Vagina (tissue), 2 donors: ENCODE measurements around the gene CD164L2. TPM values are rescaled to one million over a fixed set of nuclear protein-coding genes. Genes with fewer than 3 reads are reported as not detected.
A peak's percentile ranks its signal among the peaks of the same experiment; 100 is the strongest.

Experiments used
- DNase-seq, 2 donors: peaks; one replicate each; pipeline ENCODE4 v3.0.0-alpha.2; 2017; ENCODE audit errors: extremely low spot score in 2 of 2
- H3K27ac ChIP-seq: fragments of 200-600 bp; sonication (generic); one replicate; pipeline ENCODE4 v1.5.1; 2019
- H3K27me3 ChIP-seq: fragments of 200-600 bp; sonication (generic); one replicate; pipeline ENCODE4 v1.5.1; 2019
- H3K36me3 ChIP-seq, 2 donors: fragments of 200-600 bp; sonication (generic); one replicate each; pipeline ENCODE4 v1.5.1; 2017 to 2019
- H3K4me1 ChIP-seq: fragments of 200-600 bp; sonication (generic); one replicate; pipeline ENCODE4 v1.5.1; 2019
- H3K4me3 ChIP-seq, 2 donors: fragments of 200-600 bp; sonication (generic); 1 replicate in 1 of 2; 2 replicates in 1 of 2; pipeline ENCODE4 v1.5.1; 2016 to 2019
- H3K9me3 ChIP-seq: fragments of 200-600 bp; sonication (generic); one replicate; pipeline ENCODE4 v1.5.1; 2019
- CTCF ChIP-seq, 3 experiments: fragments of 450-650 bp in 2 of 3; fragments of 200-600 bp in 1 of 3; sonication (generic) in 1 of 3; IDR thresholded peaks; one replicate each; pipeline ENCODE4 v1.5.1; 2017 to 2019; ENCODE audit warnings: antibody characterized with exemption in 3 of 3, mild to moderate bottlenecking in 2 of 3, moderate library complexity in 2 of 3
- POLR2A ChIP-seq, 2 donors: fragments of 450-650 bp; IDR thresholded peaks; one replicate each; pipeline ENCODE4 v1.6.1; 2017; ENCODE audit warnings: antibody characterized with exemption in 2 of 2, mild to moderate bottlenecking in 2 of 2, moderate library complexity in 2 of 2
- POLR2AphosphoS5 ChIP-seq, 2 donors: sonication (generic); formaldehyde crosslinking; IDR thresholded peaks; one replicate each; pipeline ENCODE4 v1.9.0; 2017; ENCODE audit warnings: antibody characterized with exemption in 2 of 2, mild to moderate bottlenecking in 2 of 2, low read depth in 1 of 2; ENCODE audit not compliant: insufficient read depth in 1 of 2
- intact Hi-C: fragments of 100-400 bp; cut with DNase I; formaldehyde crosslinking; loops from one replicate; pipeline ENCODE4 v1.15.1; 2023
- total RNA-seq: library from RNA; depleted of rRNA; stranded (reverse); fragments of >200 nt; gene quantifications from one replicate; pipeline ENCODE4 v1.2.3, GENCODE V29; 2016

The CD164L2 gene
- total RNA-seq, 1 donor from 2014 or later, result 7.6 TPM

- Histone ChIP-seq H3K36me3 (peaks cover 0 to 72% of the 10 kb centered on the region in 2 donors), H3K4me1 (peaks cover 35% of the 10 kb centered on the region), H3K27me3 (no peaks in the 10 kb centered on the region), H3K27ac (no peak overlapping the region), H3K4me3 (no peak overlapping the region), H3K9me3 (no peaks in the 10 kb centered on the region)
- no peak for DNase-seq
- TF ChIP-seq POLR2A (IDR thresholded peaks at IDR 0.05), result no peak
- TF ChIP-seq CTCF (IDR thresholded peaks at IDR 0.05), result no peak
- TF ChIP-seq POLR2AphosphoS5 (IDR thresholded peaks at IDR 0.05; ENCODE audit: insufficient read depth in 1 of 2, low read depth in 1 of 2), result no peak
- intact Hi-C loops, result no loop called here
Observed at GRCh38 chr1:27361553-27361952, 21.6 kb downstream of the CD164L2 start.

- no peak for DNase-seq
- Histone ChIP-seq H3K27me3 (no peaks in the 10 kb centered on the region), H3K4me1 (peaks cover 35% of the 10 kb centered on the region), H3K36me3 (peaks cover 0 to 77% of the 10 kb centered on the region in 2 donors), H3K4me3 (no peak overlapping the region), H3K27ac (no peak overlapping the region), H3K9me3 (no peaks in the 10 kb centered on the region)
- intact Hi-C loops, result no loop called here
- TF ChIP-seq CTCF (IDR thresholded peaks at IDR 0.05) (no peak), POLR2A (IDR thresholded peaks at IDR 0.05) (no peak), POLR2AphosphoS5 (IDR thresholded peaks at IDR 0.05; ENCODE audit: insufficient read depth in 1 of 2, low read depth in 1 of 2) (no peak)
Observed at GRCh38 chr1:27361044-27361402, 22.1 kb downstream of the CD164L2 start.

DNA sequence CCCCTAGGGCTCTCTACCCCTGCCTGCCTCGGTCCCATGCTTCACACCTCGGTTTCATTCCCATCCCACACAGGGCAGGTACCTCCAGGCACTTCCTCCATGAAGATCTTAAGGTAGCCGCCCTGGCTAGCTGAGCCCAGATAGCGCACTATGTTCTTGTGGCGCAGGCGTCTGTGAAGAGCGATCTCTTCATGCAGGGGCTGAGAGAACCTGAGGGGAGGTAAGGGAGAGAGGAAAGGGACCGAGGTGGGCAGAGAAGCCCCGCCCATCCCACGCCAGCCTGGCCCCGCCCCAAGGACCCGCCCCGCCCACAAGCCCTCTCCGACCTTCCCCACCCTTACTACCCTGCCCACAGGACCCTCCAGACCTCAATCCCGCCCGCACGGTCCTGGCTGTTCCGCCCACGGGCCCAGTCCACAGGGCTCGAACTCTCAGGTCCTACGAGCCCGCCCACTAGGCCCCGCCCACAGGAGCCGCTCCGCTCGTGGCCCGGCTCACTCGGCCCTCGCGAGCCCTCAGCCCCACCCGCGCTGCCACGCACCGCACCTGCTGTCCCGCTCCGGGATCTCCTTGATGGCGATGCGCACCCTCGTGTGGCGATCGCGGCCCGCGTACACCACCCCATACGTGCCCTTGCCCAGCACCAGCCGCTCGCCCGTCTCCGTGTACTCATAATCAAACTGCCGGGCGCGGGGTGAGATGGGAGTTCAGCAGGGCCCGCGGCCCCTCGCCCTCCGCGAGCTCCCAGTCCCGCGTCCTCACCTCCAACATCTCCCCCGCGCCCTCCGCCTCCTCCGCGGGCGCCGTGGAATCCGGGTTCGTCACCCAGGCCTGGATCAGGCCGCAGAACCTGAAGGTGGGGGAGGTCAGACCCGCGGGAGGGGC is 22.7 kb downstream of the CD164L2 start:
- peaks cover 0 to 83% of the 10 kb centered on the region in 2 donors for H3K36me3 ChIP-seq
- H3K4me3 ChIP-seq, result peak overlapping the region in 1 of 2 donors; percentile 12
- H3K27ac ChIP-seq, result no peak overlapping the region
- H3K4me1 ChIP-seq, result peaks cover 35% of the 10 kb centered on the region
- intact Hi-C loops, result no loop called here
- TF ChIP-seq POLR2A (IDR thresholded peaks at IDR 0.05) (no peak), POLR2AphosphoS5 (IDR thresholded peaks at IDR 0.05; ENCODE audit: insufficient read depth in 1 of 2, low read depth in 1 of 2) (no peak), CTCF (IDR thresholded peaks at IDR 0.05) (no peak)
- no peak for DNase-seq
- H3K27me3 ChIP-seq, result no peaks in the 10 kb centered on the region
- no peaks in the 10 kb centered on the region for H3K9me3 ChIP-seq

DNA sequence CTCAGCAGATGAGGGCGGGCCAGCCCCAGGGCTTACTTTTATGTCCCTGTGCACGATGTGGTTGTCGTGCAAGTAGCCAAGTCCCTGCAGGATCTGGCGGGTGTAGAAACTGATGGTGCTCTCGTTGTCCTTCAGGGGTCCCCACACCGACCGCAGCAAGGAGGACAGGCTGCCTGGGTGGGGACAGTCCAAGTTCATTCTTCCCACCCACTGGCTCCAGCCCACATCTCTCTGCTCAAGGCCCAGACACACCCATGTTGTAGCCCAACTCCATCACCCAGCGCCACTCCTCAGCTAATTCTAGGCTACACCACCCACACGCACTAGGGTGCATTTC is 23.3 kb downstream of the CD164L2 start:
- Histone ChIP-seq H3K36me3 (peaks cover 0 to 89% of the 10 kb centered on the region in 2 donors), H3K4me1 (peaks cover 29% of the 10 kb centered on the region), H3K9me3 (no peaks in the 10 kb centered on the region), H3K27me3 (no peaks in the 10 kb centered on the region), H3K4me3 (no peak overlapping the region), H3K27ac (no peak overlapping the region)
- DNase-seq, result no peak
- intact Hi-C loops, result no loop called here
- TF ChIP-seq CTCF (IDR thresholded peaks at IDR 0.05) (no peak), POLR2A (IDR thresholded peaks at IDR 0.05) (no peak), POLR2AphosphoS5 (IDR thresholded peaks at IDR 0.05; ENCODE audit: insufficient read depth in 1 of 2, low read depth in 1 of 2) (no peak)

- H3K9me3 ChIP-seq, result no peaks in the 10 kb centered on the region
- H3K4me1 ChIP-seq, result peaks cover 21% of the 10 kb centered on the region
- intact Hi-C loops, result no loop called here
- no peak overlapping the region for H3K4me3 ChIP-seq
- TF ChIP-seq CTCF (IDR thresholded peaks at IDR 0.05), result no peak
- no peak for TF ChIP-seq POLR2A (IDR thresholded peaks at IDR 0.05)
- TF ChIP-seq POLR2AphosphoS5 (IDR thresholded peaks at IDR 0.05; ENCODE audit: insufficient read depth in 1 of 2, low read depth in 1 of 2), result no peak
- no peaks in the 10 kb centered on the region for H3K27me3 ChIP-seq
- peaks cover 0 to 92% of the 10 kb centered on the region in 2 donors for H3K36me3 ChIP-seq
- no peak overlapping the region for H3K27ac ChIP-seq
- DNase-seq, result no peak
Observed at GRCh38 chr1:27358928-27359313, 24.2 kb downstream of the CD164L2 start.
